PC-3 (cell line): ENCODE measurements around the gene TIMM17B.

ENCODE experiments used
- CTCF ChIP-seq: fragments of 300-600 bp; sonication (generic); conservative IDR thresholded peaks from 2 replicates; pipeline ENCODE4 v1.5.1; 2017; ENCODE audit warnings: antibody characterized with exemption, low read depth, mild to moderate bottlenecking, low read length
- EZH2 ChIP-seq: fragments of 300-600 bp; sonication (generic); IDR thresholded peaks from one replicate; pipeline ENCODE4 v1.6.1; 2017; ENCODE audit warnings: antibody characterized with exemption, mild to moderate bottlenecking, low read length; ENCODE audit not compliant: unreplicated experiment
- EZH2phosphoT487 ChIP-seq: fragments of 300-600 bp; sonication (generic); IDR thresholded peaks from 2 replicates; pipeline ENCODE4 v1.6.1; 2018; ENCODE audit warnings: mild to moderate bottlenecking, antibody characterized with exemption, low read length, borderline replicate concordance

- TF ChIP-seq EZH2 = no peak
- TF ChIP-seq CTCF = no peak
- no peak for TF ChIP-seq EZH2phosphoT487
Measured at GRCh38 chrX:48919360-48919841, 21.8 kb upstream of the TIMM17B start.
